Upper lobe of right lung (tissue), 1 donor: ENCODE data around the gene DNAJB1. TPM values are rescaled to one million over a fixed set of nuclear protein-coding genes. Genes with fewer than 3 reads are reported as not detected.
A peak's percentile ranks its signal among the peaks of the same experiment; 100 is the strongest.

Source experiments
- ATAC-seq: fragments of 200-7000 bp; cut with Tn5 transposase; one replicate; pipeline ENCODE4 v1.9.1; 2020; ENCODE audit warnings: mild to moderate bottlenecking, moderate library complexity
- DNase-seq: peaks from one replicate; pipeline ENCODE4 v3.0.0-alpha.2; 2020
- H3K27ac ChIP-seq: fragments of 200-600 bp; one replicate; pipeline ENCODE4 v1.8.0; 2022
- H3K27me3 ChIP-seq: fragments of 200-600 bp; one replicate; pipeline ENCODE4 v1.8.0; 2022; ENCODE audit warnings: mild to moderate bottlenecking
- H3K36me3 ChIP-seq: fragments of 200-600 bp; one replicate; pipeline ENCODE4 v1.8.0; 2022
- H3K4me1 ChIP-seq: fragments of 200-600 bp; one replicate; pipeline ENCODE4 v1.8.0; 2022
- H3K4me3 ChIP-seq: fragments of 200-600 bp; one replicate; pipeline ENCODE4 v1.8.0; 2022; ENCODE audit warnings: mild to moderate bottlenecking
- H3K9me3 ChIP-seq: fragments of 200-600 bp; one replicate; pipeline ENCODE4 v1.8.0; 2022
- intact Hi-C: fragments of 100-400 bp; cut with DNase I; formaldehyde crosslinking; loops from one replicate; pipeline ENCODE4 v1.11.0; 2022
- total RNA-seq: library from RNA; stranded (reverse); fragmentation: NEBNext Ultra II Directional; extraction: Animal tissue kit (Norgen Biotek cat#: 25700); gene quantifications from one replicate; pipeline ENCODE4 v1.2.1, GENCODE V29; 2021
- TF ChIP-seq, protein P1 (sequence below): fragments of 200-600 bp; IDR thresholded peaks from one replicate; pipeline ENCODE4 v1.8.0; 2022; ENCODE audit warnings: antibody characterized with exemption
- donor health status: DM: no; HTN: yes; CAD: no; lungs with severe emphysema.

Gene DNAJB1
- total RNA-seq, 1 donor from 2014 or later, result 99.7 TPM

DNA sequence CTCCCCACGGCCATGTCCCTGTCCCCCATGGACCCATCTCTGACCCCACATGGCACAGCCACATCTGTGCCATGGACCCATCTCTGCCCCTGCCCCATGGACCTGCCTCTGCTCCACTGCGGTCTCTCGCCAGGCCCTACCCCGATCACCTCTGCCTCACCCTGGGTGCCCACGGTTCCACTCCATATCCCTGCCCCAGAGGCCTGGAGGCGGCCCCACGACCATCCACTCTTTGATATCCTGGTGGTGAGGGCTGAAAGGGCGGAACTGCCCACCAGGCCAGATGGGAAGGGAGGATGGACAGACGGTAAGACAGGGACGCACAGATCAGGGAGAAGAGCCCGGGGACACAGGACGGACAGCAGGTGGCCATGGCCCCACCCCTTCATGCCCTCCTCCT lies 43.4 kb downstream of the DNAJB1 start:
- Histone ChIP-seq H3K36me3 (peaks cover 27% of the 10 kb centered on the region), H3K9me3 (no peaks in the 10 kb centered on the region), H3K4me3 (peak overlapping the region; percentile 4), H3K27me3 (no peaks in the 10 kb centered on the region), H3K27ac (no peak overlapping the region), H3K4me1 (peaks cover 34% of the 10 kb centered on the region)
- DNase-seq, result no peak
- intact Hi-C loops, result no loop called here
- no peak for ATAC-seq
- TF ChIP-seq, protein P1, sequence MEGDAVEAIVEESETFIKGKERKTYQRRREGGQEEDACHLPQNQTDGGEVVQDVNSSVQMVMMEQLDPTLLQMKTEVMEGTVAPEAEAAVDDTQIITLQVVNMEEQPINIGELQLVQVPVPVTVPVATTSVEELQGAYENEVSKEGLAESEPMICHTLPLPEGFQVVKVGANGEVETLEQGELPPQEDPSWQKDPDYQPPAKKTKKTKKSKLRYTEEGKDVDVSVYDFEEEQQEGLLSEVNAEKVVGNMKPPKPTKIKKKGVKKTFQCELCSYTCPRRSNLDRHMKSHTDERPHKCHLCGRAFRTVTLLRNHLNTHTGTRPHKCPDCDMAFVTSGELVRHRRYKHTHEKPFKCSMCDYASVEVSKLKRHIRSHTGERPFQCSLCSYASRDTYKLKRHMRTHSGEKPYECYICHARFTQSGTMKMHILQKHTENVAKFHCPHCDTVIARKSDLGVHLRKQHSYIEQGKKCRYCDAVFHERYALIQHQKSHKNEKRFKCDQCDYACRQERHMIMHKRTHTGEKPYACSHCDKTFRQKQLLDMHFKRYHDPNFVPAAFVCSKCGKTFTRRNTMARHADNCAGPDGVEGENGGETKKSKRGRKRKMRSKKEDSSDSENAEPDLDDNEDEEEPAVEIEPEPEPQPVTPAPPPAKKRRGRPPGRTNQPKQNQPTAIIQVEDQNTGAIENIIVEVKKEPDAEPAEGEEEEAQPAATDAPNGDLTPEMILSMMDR, result no peak

DNA sequence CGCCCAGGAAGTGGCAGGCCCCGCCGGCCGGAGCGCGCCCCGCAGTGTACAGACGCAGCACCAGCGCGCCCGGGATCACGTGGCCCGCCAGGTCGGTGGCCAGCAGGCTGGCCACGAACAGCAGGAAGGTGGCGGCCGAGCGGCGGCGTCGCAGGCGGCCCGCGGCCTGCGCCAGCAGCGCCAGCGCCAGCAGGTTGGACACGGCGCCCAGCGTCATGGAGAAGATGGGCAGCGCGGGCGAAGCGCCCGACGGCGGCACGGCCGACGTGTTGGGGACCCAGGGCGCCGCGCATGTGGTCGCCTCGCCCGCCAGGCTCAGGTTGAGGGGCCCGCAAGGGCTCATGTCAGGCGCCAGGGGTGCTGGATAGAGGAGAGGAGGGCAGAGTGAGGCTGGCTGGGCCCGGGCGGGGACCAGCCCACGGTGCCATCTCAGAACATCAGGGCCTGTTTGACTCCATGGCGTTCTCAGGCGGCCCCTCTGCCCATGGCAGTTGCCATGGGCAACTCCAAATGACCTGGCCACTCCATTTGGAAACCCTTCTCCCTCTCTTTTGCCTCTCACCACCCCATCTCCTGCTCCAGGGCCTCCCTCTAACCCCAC lies 44.1 kb downstream of the DNAJB1 start:
- TF ChIP-seq, protein P1, result no peak
- Histone ChIP-seq H3K27me3 (no peaks in the 10 kb centered on the region), H3K4me3 (no peak overlapping the region), H3K36me3 (peaks cover 32% of the 10 kb centered on the region), H3K9me3 (no peaks in the 10 kb centered on the region), H3K4me1 (peaks cover 33% of the 10 kb centered on the region), H3K27ac (no peak overlapping the region)
- intact Hi-C loops, result no loop called here
- peak; percentile 6 for ATAC-seq
- DNase-seq, result peak; percentile 77

DNA sequence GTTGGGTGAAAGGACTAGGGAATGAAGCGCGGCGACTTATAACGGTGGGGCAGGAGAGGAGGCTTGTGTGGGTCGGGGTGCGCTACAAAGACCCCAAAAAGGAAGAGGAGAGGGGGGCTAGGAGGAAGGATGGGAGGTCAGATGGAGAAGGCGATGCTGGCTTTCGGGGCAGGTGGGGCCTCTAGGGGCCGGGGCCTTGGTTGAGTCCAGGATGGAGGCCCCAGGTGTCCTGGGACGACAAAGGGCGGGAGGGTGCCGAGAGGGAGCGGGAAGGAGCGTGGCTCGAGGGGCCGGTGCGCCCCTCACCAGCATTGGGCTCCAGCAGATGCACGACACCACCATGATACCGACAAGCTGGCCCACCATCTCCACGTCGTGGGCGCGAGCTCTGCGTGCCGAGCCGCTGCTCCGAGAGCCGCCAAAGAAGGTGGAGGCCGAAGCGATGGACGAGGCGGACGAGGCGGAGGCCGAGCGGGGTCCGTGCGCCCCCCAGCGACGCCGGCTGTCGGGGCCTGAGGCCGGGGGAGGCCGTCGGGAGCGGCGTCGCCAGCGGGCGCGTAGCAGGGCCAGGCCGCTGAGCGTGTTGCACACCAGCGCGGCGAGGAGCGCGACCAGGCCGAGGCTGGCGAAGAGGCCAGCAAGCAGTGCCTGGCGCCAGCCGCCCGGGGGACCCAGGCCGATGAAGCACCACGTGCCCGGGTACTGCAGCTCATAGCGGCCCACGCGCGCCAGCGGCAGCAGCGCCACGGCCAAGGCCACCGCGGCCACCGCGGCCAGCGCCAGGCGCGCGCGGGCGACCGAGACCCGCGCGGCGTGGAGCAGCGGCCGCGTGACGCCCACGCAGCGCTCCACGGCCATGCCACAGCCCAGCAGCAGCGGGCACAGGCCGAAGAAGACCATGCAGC lies 44.9 kb downstream of the DNAJB1 start:
- TF ChIP-seq, protein P1, result no peak
- Histone ChIP-seq H3K4me1 (peaks cover 29% of the 10 kb centered on the region), H3K27ac (no peak overlapping the region), H3K36me3 (peaks cover 39% of the 10 kb centered on the region), H3K4me3 (no peak overlapping the region), H3K27me3 (no peaks in the 10 kb centered on the region), H3K9me3 (no peaks in the 10 kb centered on the region)
- no peak for ATAC-seq
- intact Hi-C loops, result no loop called here
- DNase-seq, result peak; percentile 68

DNA sequence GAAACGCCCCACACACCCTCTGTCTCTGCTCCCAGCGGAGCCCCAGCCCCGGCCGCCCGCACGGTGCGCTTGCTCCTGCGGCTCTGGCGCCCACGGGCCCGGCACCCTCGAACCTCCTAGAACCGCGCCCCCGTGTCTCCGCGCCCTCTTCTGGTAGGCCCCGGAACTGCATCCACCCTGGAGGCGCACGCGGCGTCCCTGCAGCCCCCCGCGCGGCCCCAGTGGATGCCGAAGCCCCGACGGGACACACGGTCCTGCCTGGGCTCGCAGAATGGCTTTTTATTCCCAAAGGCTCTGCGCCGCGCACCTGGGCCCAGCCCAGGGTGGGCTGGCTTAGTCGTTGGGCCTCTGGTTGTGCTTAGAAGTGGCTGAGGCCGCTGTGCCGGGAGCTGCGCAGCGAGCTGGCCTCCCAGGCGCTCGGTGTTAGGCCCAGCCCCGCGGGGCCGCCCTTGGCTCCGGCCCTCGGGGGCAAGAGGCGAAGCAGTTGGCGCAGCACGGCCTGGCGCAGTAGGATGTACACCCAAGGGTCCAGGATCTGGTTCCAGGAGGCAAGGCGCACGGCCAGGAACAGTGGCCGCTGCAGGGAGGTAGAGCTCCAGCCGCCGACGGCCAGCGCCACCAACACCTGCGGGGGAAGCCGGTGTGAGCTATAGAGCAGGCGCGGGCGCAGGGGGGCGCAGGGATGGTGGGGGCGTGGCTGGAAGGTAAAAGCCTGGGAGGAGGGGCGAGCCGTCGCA lies 45.8 kb downstream of the DNAJB1 start:
- Histone ChIP-seq H3K4me3 (no peak overlapping the region), H3K27me3 (no peaks in the 10 kb centered on the region), H3K4me1 (peaks cover 23% of the 10 kb centered on the region), H3K36me3 (peaks cover 41% of the 10 kb centered on the region), H3K27ac (no peak overlapping the region), H3K9me3 (no peaks in the 10 kb centered on the region)
- ATAC-seq (peak; percentile 73), DNase-seq (peak; percentile 88)
- intact Hi-C loops, result no loop called here
- TF ChIP-seq, protein P1, result peak; percentile 99

DNA sequence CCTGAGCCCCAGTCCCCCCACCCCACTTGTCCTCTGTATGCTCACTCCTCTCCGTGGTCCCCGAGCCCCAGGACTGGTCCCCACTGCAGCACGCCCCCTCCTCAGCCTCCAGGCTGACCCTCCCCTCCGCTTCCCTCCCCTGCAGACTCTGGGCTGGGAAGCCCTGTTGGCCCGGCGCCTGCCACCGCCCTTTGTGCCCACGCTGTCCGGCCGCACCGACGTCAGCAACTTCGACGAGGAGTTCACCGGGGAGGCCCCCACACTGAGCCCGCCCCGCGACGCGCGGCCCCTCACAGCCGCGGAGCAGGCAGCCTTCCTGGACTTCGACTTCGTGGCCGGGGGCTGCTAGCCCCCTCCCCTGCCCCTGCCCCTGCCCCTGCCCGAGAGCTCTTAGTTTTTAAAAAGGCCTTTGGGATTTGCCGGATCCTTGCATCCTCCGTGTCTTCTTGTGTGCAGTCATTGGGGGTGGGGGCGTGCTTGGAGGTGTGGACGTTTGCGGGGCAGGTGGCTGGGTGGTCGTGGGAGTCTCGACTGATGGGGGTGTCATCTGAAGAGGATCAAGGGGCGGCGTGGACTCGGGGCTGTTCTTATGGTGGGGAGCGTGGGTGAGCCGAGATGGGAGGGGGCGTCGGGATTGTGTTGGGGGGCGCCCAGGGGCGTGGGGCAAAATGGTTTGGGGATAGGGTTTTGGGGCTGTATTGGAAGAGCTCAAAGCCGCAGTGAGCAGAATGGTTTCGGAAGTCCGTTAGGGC lies 46.6 kb downstream of the DNAJB1 start:
- peaks cover 23% of the 10 kb centered on the region for H3K4me1 ChIP-seq
- no peak overlapping the region for H3K4me3 ChIP-seq
- intact Hi-C loops, result no loop called here
- TF ChIP-seq, protein P1, result no peak
- ATAC-seq (no peak), DNase-seq (no peak)
- H3K27me3 ChIP-seq, result no peaks in the 10 kb centered on the region
- H3K27ac ChIP-seq, result no peak overlapping the region
- H3K36me3 ChIP-seq, result peaks cover 49% of the 10 kb centered on the region
- H3K9me3 ChIP-seq, result no peaks in the 10 kb centered on the region
